Activated CD4-positive, alpha-beta T cell treated with anti-CD3 and anti-CD28 coated beads, Interleukin-10, Interleukin-2, amounts not matched to agents 100 ng/mL and 50 ng/mL, durations not matched to agents 16 hours and 8 hours (primary cell): ENCODE measurements around the gene KCNQ1.

Source experiments
- DNase-seq: peaks from one replicate; pipeline ENCODE4 v3.0.0-alpha.2; 2020

Gene KCNQ1

GRCh38 chr11:2820976-2821375 is 376.2 kb downstream of the KCNQ1 start:
- DNase-seq, result no peak

- DNase-seq, result no peak
Observed at GRCh38 chr11:2821891-2822290, 377.1 kb downstream of the KCNQ1 start.

- DNase-seq, result no peak
Observed at GRCh38 chr11:2824851-2825250, 380.0 kb downstream of the KCNQ1 start.

- no peak for DNase-seq
Observed at GRCh38 chr11:2825261-2825888, 380.6 kb downstream of the KCNQ1 start.

- no peak for DNase-seq
Observed at GRCh38 chr11:2825889-2826678, 381.3 kb downstream of the KCNQ1 start.

GRCh38 chr11:2826679-2827056 is 381.9 kb downstream of the KCNQ1 start:
- no peak for DNase-seq

GRCh38 chr11:2827256-2827655 is 382.4 kb downstream of the KCNQ1 start:
- no peak for DNase-seq

GRCh38 chr11:2827792-2828191 is 383.0 kb downstream of the KCNQ1 start:
- DNase-seq, result no peak

- DNase-seq, result no peak
Observed at GRCh38 chr11:2828585-2829330, 383.9 kb downstream of the KCNQ1 start.

- DNase-seq, result no peak
Observed at GRCh38 chr11:2830030-2830812, 385.4 kb downstream of the KCNQ1 start.

GRCh38 chr11:2830886-2831285 is 386.1 kb downstream of the KCNQ1 start:
- DNase-seq, result no peak

GRCh38 chr11:2831781-2832532 is 387.1 kb downstream of the KCNQ1 start:
- DNase-seq, result no peak

GRCh38 chr11:2832533-2833020 is 387.8 kb downstream of the KCNQ1 start:
- DNase-seq, result no peak

- no peak for DNase-seq
Observed at GRCh38 chr11:2833051-2833715, 388.4 kb downstream of the KCNQ1 start.

- DNase-seq, result no peak
Observed at GRCh38 chr11:2833716-2834502, 389.1 kb downstream of the KCNQ1 start.

- no peak for DNase-seq
Observed at GRCh38 chr11:2834503-2835273, 389.9 kb downstream of the KCNQ1 start.

- no peak for DNase-seq
Observed at GRCh38 chr11:2835296-2835695, 390.5 kb downstream of the KCNQ1 start.

GRCh38 chr11:2835751-2836150 is 390.9 kb downstream of the KCNQ1 start:
- no peak for DNase-seq

- DNase-seq, result no peak
Observed at GRCh38 chr11:2836315-2837095, 391.7 kb downstream of the KCNQ1 start.
